PC-3 (cell line): Measurements from ENCODE around the gene PPP4R1. TPM values are rescaled to one million over a fixed set of nuclear protein-coding genes. Genes with fewer than 3 reads are reported as not detected.
A peak's percentile ranks its signal among the peaks of the same experiment; 100 is the strongest.

Experiments
- ATAC-seq: fragments of 200-7000 bp; cut with Tn5 transposase; 2 replicates; pipeline ENCODE4 v1.9.1; 2020; ENCODE audit warnings: mild to moderate bottlenecking, moderate library complexity
- BruUV-seq: library from RNA; stranded (reverse); fragments of 400-500 nt; replicated peaks from 2 replicates; lab custom pipeline; 2021; lab: Mats Ljungman, UMichigan
- CTCF ChIA-PET: fragments of 300-600 bp; sonication (Branson Sonifier 250); formaldehyde crosslinking; loops from one replicate; lab custom pipeline; 2022; ENCODE audit warnings: antibody characterized with exemption; lab: Charles Lee
- POLR2A ChIA-PET: fragments of 300-600 bp; sonication (Branson Sonifier 250); formaldehyde crosslinking; loops from one replicate; lab custom pipeline; 2022; ENCODE audit warnings: antibody characterized with exemption; ENCODE audit not compliant: unreplicated experiment; lab: Charles Lee
- DNase-seq: peaks from one replicate; pipeline ENCODE4 v3.0.0-alpha.2; 2015
- H2AFZ ChIP-seq: fragments of 300-600 bp; sonication (generic); 2 replicates; pipeline ENCODE4 v1.6.0; 2016; ENCODE audit warnings: antibody characterized with exemption, low read length
- H3F3A ChIP-seq: fragments of 300-600 bp; sonication (generic); one replicate; pipeline ENCODE4 v1.6.0; 2017; ENCODE audit warnings: antibody characterized with exemption, low read length, control low read depth, mild to moderate bottlenecking; ENCODE audit not compliant: unreplicated experiment
- H3K27ac ChIP-seq: fragments of 300-600 bp; sonication (generic); 2 replicates; pipeline ENCODE4 v1.5.1; 2016; ENCODE audit warnings: mild to moderate bottlenecking, low read length
- H3K27me3 ChIP-seq: fragments of 300-600 bp; sonication (generic); 2 replicates; pipeline ENCODE4 v1.6.1; 2016; ENCODE audit warnings: low read length, mixed read lengths
- H3K36me3 ChIP-seq: fragments of 300-600 bp; sonication (generic); 2 replicates; pipeline ENCODE4 v1.6.1; 2016; ENCODE audit warnings: low read depth, mixed run types, low read length, mixed read lengths
- H3K4me1 ChIP-seq: fragments of 300-600 bp; sonication (generic); 2 replicates; pipeline ENCODE4 v1.5.1; 2016; ENCODE audit warnings: low read length; ENCODE audit not compliant: insufficient read depth
- H3K4me2 ChIP-seq: fragments of 300-600 bp; sonication (generic); 2 replicates; pipeline ENCODE4 v1.6.0; 2016; ENCODE audit warnings: low read length
- H3K4me3 ChIP-seq: fragments of 300-600 bp; sonication (generic); 2 replicates; pipeline ENCODE4 v1.5.1; 2016; ENCODE audit warnings: mild to moderate bottlenecking, low read length, mixed read lengths
- H3K79me2 ChIP-seq: fragments of 300-600 bp; sonication (generic); 2 replicates; pipeline ENCODE4 v1.6.1; 2017; ENCODE audit warnings: low read length, mixed read lengths
- H3K9ac ChIP-seq: fragments of 300-600 bp; sonication (generic); 2 replicates; pipeline ENCODE4 v1.6.0; 2016; ENCODE audit warnings: mild to moderate bottlenecking, low read length
- H3K9me2 ChIP-seq: fragments of 300-600 bp; sonication (generic); replicated peaks from 2 replicates; pipeline ENCODE4 v1.6.1; 2016; ENCODE audit warnings: mixed run types, low read length, mixed read lengths
- H3K9me3 ChIP-seq: fragments of 300-600 bp; sonication (generic); 2 replicates; pipeline ENCODE4 v1.6.1; 2016; ENCODE audit warnings: low read length, mixed read lengths
- H4K20me1 ChIP-seq: fragments of 300-600 bp; sonication (generic); 2 replicates; pipeline ENCODE4 v1.6.1; 2016; ENCODE audit warnings: low read length, mixed read lengths
- CTCF ChIP-seq: fragments of 300-600 bp; sonication (generic); conservative IDR thresholded peaks from 2 replicates; pipeline ENCODE4 v1.5.1; 2017; ENCODE audit warnings: antibody characterized with exemption, low read depth, mild to moderate bottlenecking, low read length
- EZH2 ChIP-seq: fragments of 300-600 bp; sonication (generic); IDR thresholded peaks from one replicate; pipeline ENCODE4 v1.6.1; 2017; ENCODE audit warnings: antibody characterized with exemption, mild to moderate bottlenecking, low read length; ENCODE audit not compliant: unreplicated experiment
- EZH2phosphoT487 ChIP-seq: fragments of 300-600 bp; sonication (generic); IDR thresholded peaks from 2 replicates; pipeline ENCODE4 v1.6.1; 2018; ENCODE audit warnings: mild to moderate bottlenecking, antibody characterized with exemption, low read length, borderline replicate concordance
- intact Hi-C: fragments of 100-400 bp; cut with micrococcal nuclease; formaldehyde crosslinking; loops from 2 replicates; pipeline ENCODE4 v1.9.0; 2023
- total RNA-seq: library from RNA; depleted of rRNA; stranded (reverse); fragments of >200 nt; gene quantifications from 2 replicates; pipeline ENCODE4 v1.2.3, GENCODE V29; 2014

Gene PPP4R1
- total RNA-seq, 1 experiment from 2014 or later = 154 TPM

GRCh38 chr18:9539938-9540337 is 74.4 kb downstream of the PPP4R1 start:
- POLR2A ChIA-PET = interaction anchor here (0.6 kb wide), 1 partner anchor 65 kb away, joined by 3 read pairs; the partner anchor contains the start of gene RALBP1
- H3K79me2 ChIP-seq = no peaks in the 10 kb centered on the region
- ATAC-seq (peak; percentile 1; the same call in 1 of the 2 replicates), DNase-seq (no peak)
- intact Hi-C loops = no loop called here
- TF ChIP-seq EZH2phosphoT487 (no peak), EZH2 (no peak), CTCF (no peak)
- no peaks in the 10 kb centered on the region for H3K9me3 ChIP-seq
- no peaks in the 10 kb centered on the region for H3K27me3 ChIP-seq
- CTCF ChIA-PET = interaction anchor here (0.6 to 1.0 kb wide), 4 partner anchors 133 to 373 kb away, joined by 3 to 6 read pairs (median 4); partner anchors contain the start of gene TWSG1
- H2AFZ ChIP-seq = no peak overlapping the region
- BruUV-seq = no TSS peak
- H3K27ac ChIP-seq = peak overlapping the region; percentile 93
- peaks cover 6% of the 10 kb centered on the region for H3K36me3 ChIP-seq
- H3K4me1 ChIP-seq = peaks cover 37% of the 10 kb centered on the region
- no peaks in the 10 kb centered on the region for H3K9me2 ChIP-seq
- H3K4me3 ChIP-seq = no peak overlapping the region
- H3K9ac ChIP-seq = peak overlapping the region; percentile 64
- H3K4me2 ChIP-seq = peak overlapping the region; percentile 76
- H4K20me1 ChIP-seq = no peaks in the 10 kb centered on the region
- H3F3A ChIP-seq = no peaks in the 10 kb centered on the region

GRCh38 chr18:9539283-9539682 is 75.1 kb downstream of the PPP4R1 start:
- ChIA-PET POLR2A (interaction anchor here (0.6 kb wide), 1 partner anchor 64 kb away, joined by 3 read pairs; the partner anchor contains the start of gene RALBP1), CTCF (interaction anchor here (0.6 to 1.0 kb wide), 3 partner anchors 134 to 374 kb away, joined by 3 to 6 read pairs (median 5); partner anchors contain the start of gene TWSG1)
- peak overlapping the region; percentile 25; the same call in 1 of the 2 replicates for H3K4me3 ChIP-seq
- H3K9me2 ChIP-seq = no peaks in the 10 kb centered on the region
- DNase-seq = peak; percentile 96
- TF ChIP-seq EZH2 (no peak), CTCF (no peak), EZH2phosphoT487 (no peak)
- peaks cover 12% of the 10 kb centered on the region for H3K36me3 ChIP-seq
- no peak overlapping the region for H2AFZ ChIP-seq
- H3K27me3 ChIP-seq = no peaks in the 10 kb centered on the region
- peak overlapping the region; percentile 76 for H3K4me2 ChIP-seq
- peak; percentile 86 for ATAC-seq
- H3F3A ChIP-seq = no peaks in the 10 kb centered on the region
- H4K20me1 ChIP-seq = no peaks in the 10 kb centered on the region
- intact Hi-C loops = no loop called here
- H3K9me3 ChIP-seq = no peaks in the 10 kb centered on the region
- H3K4me1 ChIP-seq = peaks cover 37% of the 10 kb centered on the region
- H3K27ac ChIP-seq = peak overlapping the region; percentile 93
- H3K9ac ChIP-seq = peak overlapping the region; percentile 64
- no peaks in the 10 kb centered on the region for H3K79me2 ChIP-seq
- no TSS peak for BruUV-seq

GRCh38 chr18:9537677-9538076 is 76.7 kb downstream of the PPP4R1 start:
- H3K4me1 ChIP-seq = peaks cover 37% of the 10 kb centered on the region
- H4K20me1 ChIP-seq = no peaks in the 10 kb centered on the region
- no peak overlapping the region; the same call in 1 of the 2 replicates for H3K27ac ChIP-seq
- H3F3A ChIP-seq = no peaks in the 10 kb centered on the region
- no peaks in the 10 kb centered on the region for H3K27me3 ChIP-seq
- H3K9me3 ChIP-seq = no peaks in the 10 kb centered on the region
- ChIA-PET CTCF (no interaction called here), POLR2A (interaction anchor here (0.6 to 0.7 kb wide), 2 partner anchors 24 to 187 kb away, joined by 7 to 13 read pairs; no protein-coding TSS in a partner anchor)
- H3K9ac ChIP-seq = no peak overlapping the region
- ATAC-seq = no peak
- intact Hi-C loops = no loop called here
- no TSS peak for BruUV-seq
- H3K4me3 ChIP-seq = no peak overlapping the region
- DNase-seq = no peak
- TF ChIP-seq EZH2 = no peak
- no peak for TF ChIP-seq CTCF
- no peak for TF ChIP-seq EZH2phosphoT487
- peaks cover 16% of the 10 kb centered on the region for H3K36me3 ChIP-seq
- no peaks in the 10 kb centered on the region for H3K9me2 ChIP-seq
- no peak overlapping the region for H3K4me2 ChIP-seq
- H2AFZ ChIP-seq = no peak overlapping the region
- no peaks in the 10 kb centered on the region for H3K79me2 ChIP-seq
